HEK293T (cell line): Measurements from ENCODE around the gene MID1IP1.

Source experiments
- BHLHE40 ChIP-seq: fragments of 450-650 bp; IDR thresholded peaks from 2 replicates; pipeline ENCODE4 v1.6.1; 2016; ENCODE audit warnings: mild to moderate bottlenecking, moderate library complexity, borderline replicate concordance
- ELF4 ChIP-seq: fragments of 450-650 bp; IDR thresholded peaks from 2 replicates; pipeline ENCODE4 v1.6.1; 2017; ENCODE audit warnings: antibody characterized with exemption
- FOXA1 ChIP-seq: fragments of 450-650 bp; IDR thresholded peaks from 2 replicates; pipeline ENCODE4 v1.6.1; 2016; ENCODE audit warnings: mild to moderate bottlenecking
- FOXM1 ChIP-seq: fragments of 450-650 bp; IDR thresholded peaks from 2 replicates; pipeline ENCODE4 v1.6.1; 2017; ENCODE audit warnings: mild to moderate bottlenecking, borderline replicate concordance
- HDGF ChIP-seq: fragments of 450-650 bp; IDR thresholded peaks from 2 replicates; pipeline ENCODE4 v1.6.1; 2017; ENCODE audit warnings: antibody characterized with exemption, borderline replicate concordance
- SP1 ChIP-seq: fragments of 450-650 bp; IDR thresholded peaks from 2 replicates; pipeline ENCODE4 v1.6.1; 2017

- TF ChIP-seq BHLHE40 (no peak), SP1 (no peak), ELF4 (no peak), HDGF (no peak), FOXM1 (no peak), FOXA1 (no peak)
Observed at GRCh38 chrX:38839277-38839676, 38.0 kb downstream of the MID1IP1 start.
